Caco-2 (cell line): ENCODE measurements around the gene MUC13. TPM values are rescaled to one million over a fixed set of nuclear protein-coding genes. Genes with fewer than 3 reads are reported as not detected.
"Not testable (repeated sequence)": the region's sequence is repeated elsewhere in the genome, so short reads cannot be mapped to it uniquely, and the experiment has no call there.

ENCODE experiments used
- BruUV-seq: library from RNA; stranded (reverse); fragments of 400-500 nt; replicated peaks from 2 replicates; lab custom pipeline; 2021; lab: Mats Ljungman, UMichigan
- CTCF ChIA-PET: fragments of 300-600 bp; sonication (Branson Sonifier 250); formaldehyde crosslinking; loops from one replicate; lab custom pipeline; 2022; ENCODE audit warnings: antibody characterized with exemption; lab: Charles Lee
- POLR2A ChIA-PET: fragments of 300-600 bp; sonication (Branson Sonifier 250); formaldehyde crosslinking; loops from one replicate; lab custom pipeline; 2022; ENCODE audit warnings: antibody characterized with exemption; lab: Charles Lee
- DNase-seq, 2 experiments: peaks; one replicate each; pipeline versions ENCODE4 v3.0.0 to v3.0.0-alpha.2; 2020 to 2022
- H3K27me3 ChIP-seq: replicated peaks from 2 replicates; pipeline ENCODE4 v1.6.0; 2011; ENCODE audit warnings: low read length; ENCODE audit not compliant: control insufficient read depth, insufficient read depth
- H3K36me3 ChIP-seq: 2 replicates; pipeline ENCODE4 v1.5.1; 2011; ENCODE audit warnings: low read length; ENCODE audit not compliant: control insufficient read depth, insufficient read depth
- H3K4me1 ChIP-seq: fragments of 250-450 bp; sonication (Bioruptor Pico); 2 replicates; pipeline ENCODE4 v1.5.1; 2020; ENCODE audit warnings: mild to moderate bottlenecking
- H3K4me3 ChIP-seq: 2 replicates; pipeline ENCODE4 v1.5.1; 2011; ENCODE audit warnings: low read depth, mild to moderate bottlenecking, control low read depth, low read length
- H3K9me3 ChIP-seq: fragments of 250-450 bp; sonication (Bioruptor Pico); 2 replicates; pipeline ENCODE4 v1.5.1; 2020; ENCODE audit warnings: mild to moderate bottlenecking, moderate library complexity
- H3K27ac Mint-ChIP-seq: one replicate; pipeline ENCODE4 v1.8.0; 2022; ENCODE audit warnings: mixed read lengths; ENCODE audit not compliant: unreplicated experiment
- H3K27me3 Mint-ChIP-seq: one replicate; pipeline ENCODE4 v1.8.0; 2022; ENCODE audit warnings: mixed read lengths; ENCODE audit not compliant: insufficient read depth, unreplicated experiment
- H3K36me3 Mint-ChIP-seq: one replicate; pipeline ENCODE4 v1.8.0; 2022; ENCODE audit warnings: mild to moderate bottlenecking, mixed read lengths; ENCODE audit not compliant: insufficient read depth, unreplicated experiment
- H3K4me1 Mint-ChIP-seq: one replicate; pipeline ENCODE4 v1.8.0; 2022; ENCODE audit warnings: low read depth, mixed read lengths; ENCODE audit not compliant: unreplicated experiment
- H3K4me3 Mint-ChIP-seq: one replicate; pipeline ENCODE4 v1.8.0; 2022; ENCODE audit warnings: mild to moderate bottlenecking, moderate library complexity, mixed read lengths; ENCODE audit not compliant: unreplicated experiment
- H3K9me3 Mint-ChIP-seq: one replicate; pipeline ENCODE4 v1.8.0; 2022; ENCODE audit warnings: mixed read lengths; ENCODE audit not compliant: unreplicated experiment
- CTCF ChIP-seq, 2 experiments: fragments of 200-600 bp in 1 of 2; IDR thresholded peaks; 1 replicate in 1 of 2; 2 replicates in 1 of 2; pipeline versions ENCODE4 v1.5.1 to v1.8.0; 2011 to 2022; ENCODE audit warnings: antibody characterized with exemption in 1 of 2, control low read depth in 1 of 2, inconsistent platforms in 1 of 2, low read depth in 1 of 2, low read length in 1 of 2, mild to moderate bottlenecking in 1 of 2, moderate library complexity in 1 of 2; ENCODE audit not compliant: insufficient read depth in 1 of 2, severe bottlenecking in 1 of 2, unreplicated experiment in 1 of 2
- intact Hi-C: fragments of 100-400 bp; cut with micrococcal nuclease; formaldehyde crosslinking; loops from one replicate; pipeline ENCODE4 v1.10.0; 2022; ENCODE audit not compliant: unreplicated experiment
- total RNA-seq: library from RNA; stranded (reverse); gene quantifications from 2 replicates; pipeline ENCODE4 v1.2.3, GENCODE V29; 2022

MUC13 gene
- total RNA-seq, 1 experiment from 2014 or later, result 3.5 TPM

GRCh38 chr3:124962403-124962940, 27.9 kb upstream of the MUC13 start:
- H3K4me3 Mint-ChIP-seq, result no peak overlapping the region
- H3K36me3 ChIP-seq, result no peaks in the 10 kb centered on the region
- ChIA-PET CTCF (no interaction called here), POLR2A (no interaction called here)
- no peaks in the 10 kb centered on the region for H3K27me3 Mint-ChIP-seq
- no peak for DNase-seq
- no peaks in the 10 kb centered on the region for H3K27me3 ChIP-seq
- H3K27ac Mint-ChIP-seq, result no peak overlapping the region
- H3K9me3 ChIP-seq, result no peaks in the 10 kb centered on the region
- no peak for TF ChIP-seq CTCF (IDR thresholded peaks at IDR 0.05; ENCODE audit: insufficient read depth in 1 of 2, low read depth in 1 of 2, low read length in 1 of 2, severe bottlenecking in 1 of 2, unreplicated experiment in 1 of 2)
- H3K9me3 Mint-ChIP-seq, result no peaks in the 10 kb centered on the region
- intact Hi-C loops, result no loop called here
- H3K4me3 ChIP-seq, result no peak overlapping the region
- no TSS peak for BruUV-seq
- peaks cover 7% of the 10 kb centered on the region for H3K36me3 Mint-ChIP-seq
- H3K4me1 ChIP-seq, result no peaks in the 10 kb centered on the region
- no peaks in the 10 kb centered on the region for H3K4me1 Mint-ChIP-seq

DNA sequence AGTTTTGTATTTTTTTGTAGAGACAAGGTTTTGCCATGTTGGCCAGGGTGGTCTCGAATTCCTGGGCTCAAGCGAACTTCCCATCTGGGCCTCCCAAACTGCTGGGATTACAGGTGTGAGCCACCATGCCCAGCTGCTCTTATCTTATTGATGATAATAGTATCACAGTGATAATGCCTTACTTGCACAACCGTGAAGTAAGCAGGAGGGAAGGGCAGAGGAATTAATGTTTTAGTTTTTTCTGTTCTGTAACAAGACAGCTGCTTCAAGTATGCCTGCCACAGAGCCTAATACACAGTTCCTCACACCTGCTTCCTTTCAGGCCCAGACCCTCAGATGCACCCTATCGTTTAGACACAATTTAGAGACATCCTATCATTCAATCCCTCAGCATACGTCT, 26.1 kb upstream of the MUC13 start:
- Mint-ChIP-seq H3K9me3 (no peaks in the 10 kb centered on the region), H3K27me3 (no peaks in the 10 kb centered on the region)
- DNase-seq, result no peak

GRCh38 chr3:124960105-124960504, 25.6 kb upstream of the MUC13 start:
- H3K36me3 Mint-ChIP-seq, result no peaks in the 10 kb centered on the region
- intact Hi-C loops, result no loop called here
- Histone ChIP-seq H3K36me3 (no peaks in the 10 kb centered on the region), H3K9me3 (peaks cover 5% of the 10 kb centered on the region; the same call in 1 of the 2 replicates), H3K4me1 (no peaks in the 10 kb centered on the region), H3K27me3 (no peaks in the 10 kb centered on the region), H3K4me3 (no peak overlapping the region)
- no peak for TF ChIP-seq CTCF (IDR thresholded peaks at IDR 0.05; ENCODE audit: insufficient read depth in 1 of 2, low read depth in 1 of 2, low read length in 1 of 2, severe bottlenecking in 1 of 2, unreplicated experiment in 1 of 2)
- no peak overlapping the region for H3K27ac Mint-ChIP-seq
- no peak overlapping the region for H3K4me3 Mint-ChIP-seq
- H3K9me3 Mint-ChIP-seq, result no peaks in the 10 kb centered on the region
- H3K4me1 Mint-ChIP-seq, result no peaks in the 10 kb centered on the region
- no peak for DNase-seq
- POLR2A ChIA-PET, result no interaction called here
- CTCF ChIA-PET, result interaction anchor here (0.6 kb wide), 1 partner anchor 422 kb away, joined by 3 read pairs; no protein-coding TSS in a partner anchor
- no TSS peak for BruUV-seq
- no peaks in the 10 kb centered on the region for H3K27me3 Mint-ChIP-seq

More for the DNA sequence above, 26.1 kb upstream of the MUC13 start:
- intact Hi-C loops, result no loop called here
- BruUV-seq, result no TSS peak
- Histone ChIP-seq H3K36me3 (no peaks in the 10 kb centered on the region), H3K4me3 (no peak overlapping the region), H3K27me3 (no peaks in the 10 kb centered on the region), H3K9me3 (peaks cover 4% of the 10 kb centered on the region; the same call in 1 of the 2 replicates), H3K4me1 (no peaks in the 10 kb centered on the region)
- ChIA-PET POLR2A (no interaction called here), CTCF (no interaction called here)
- no peaks in the 10 kb centered on the region for H3K4me1 Mint-ChIP-seq
- H3K4me3 Mint-ChIP-seq, result no peak overlapping the region
- TF ChIP-seq CTCF (IDR thresholded peaks at IDR 0.05; ENCODE audit: insufficient read depth in 1 of 2, low read depth in 1 of 2, low read length in 1 of 2, severe bottlenecking in 1 of 2, unreplicated experiment in 1 of 2), result no peak
- H3K36me3 Mint-ChIP-seq, result no peaks in the 10 kb centered on the region
- H3K27ac Mint-ChIP-seq, result no peak overlapping the region

DNA sequence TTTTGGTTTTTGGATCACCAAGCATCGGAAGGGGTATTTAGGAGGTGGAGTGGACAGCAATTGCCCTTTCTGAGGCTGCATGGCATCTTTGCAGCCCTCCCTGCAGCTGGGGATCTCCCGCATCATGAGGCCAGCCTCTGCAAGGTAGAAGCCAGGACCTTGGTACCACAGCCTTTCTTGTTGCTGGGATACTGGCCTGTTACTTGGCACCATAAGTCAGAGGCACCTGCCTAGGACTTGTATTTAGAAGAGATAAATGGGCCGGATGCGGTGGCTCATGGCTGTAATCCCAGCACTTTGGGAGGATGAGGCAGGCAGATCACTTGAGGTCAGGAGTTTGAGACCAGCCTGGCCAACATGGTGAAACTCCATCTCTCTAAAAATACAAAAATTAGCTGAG, 23.4 kb upstream of the MUC13 start:
- H3K9me3 ChIP-seq, BruUV-seq, H3K4me3 Mint-ChIP-seq, H3K4me3 ChIP-seq, CTCF ChIA-PET, H3K4me1 Mint-ChIP-seq, H3K36me3 ChIP-seq, H3K36me3 Mint-ChIP-seq, H3K27me3 ChIP-seq, H3K9me3 Mint-ChIP-seq, H3K4me1 ChIP-seq, intact Hi-C loops, DNase-seq, H3K27ac Mint-ChIP-seq, H3K27me3 Mint-ChIP-seq, POLR2A ChIA-PET: not testable (repeated sequence)
